SK-N-SH treated with all-trans-retinoic acid at 6 μM for 48 hours (cell line): ENCODE results near the gene LCN6.

Experiments
- ATAC-seq: fragments of 200-7000 bp; cut with Tn5 transposase; 3 replicates; pipeline ENCODE4 v1.9.1; 2020; ENCODE audit warnings: mild to moderate bottlenecking, moderate library complexity
- ARNTL ChIP-seq: fragments of 450-650 bp; formaldehyde crosslinking; IDR thresholded peaks from 2 replicates; pipeline ENCODE4 v1.5.0; 2020; ENCODE audit warnings: low read depth, mild to moderate bottlenecking, moderate library complexity, borderline replicate concordance
- BACH2 ChIP-seq: fragments of 250-450 bp; sonication (Bioruptor Pico); IDR thresholded peaks from 2 replicates; pipeline ENCODE4 v1.9.0; 2021; ENCODE audit warnings: mild to moderate bottlenecking, borderline replicate concordance
- CSDC2 ChIP-seq: fragments of 250-450 bp; sonication (Bioruptor Pico); IDR thresholded peaks from 2 replicates; pipeline ENCODE4 v1.5.0; 2020; ENCODE audit warnings: mild to moderate bottlenecking, moderate library complexity
- ESRRG ChIP-seq: fragments of 250-450 bp; sonication (Bioruptor Pico); IDR thresholded peaks from 2 replicates; pipeline ENCODE4 v1.6.1; 2021; ENCODE audit warnings: mild to moderate bottlenecking
- GLIS3 ChIP-seq: fragments of 250-450 bp; sonication (Bioruptor Pico); IDR thresholded peaks from 2 replicates; pipeline ENCODE4 v1.5.0; 2020; ENCODE audit warnings: mild to moderate bottlenecking, moderate library complexity
- ISL1 ChIP-seq: fragments of 250-450 bp; sonication (Bioruptor Pico); IDR thresholded peaks from 2 replicates; pipeline ENCODE4 v2.1.2; 2022; ENCODE audit warnings: mild to moderate bottlenecking, moderate library complexity
- OSR1 ChIP-seq: fragments of 250-450 bp; sonication (Bioruptor Pico); IDR thresholded peaks from 2 replicates; pipeline ENCODE4 v1.8.0; 2022; ENCODE audit warnings: moderate library complexity, mild to moderate bottlenecking, inconsistent platforms
- PPARA ChIP-seq: fragments of 250-450 bp; sonication (Bioruptor Pico); IDR thresholded peaks from 2 replicates; pipeline ENCODE4 v1.5.0; 2020; ENCODE audit warnings: mild to moderate bottlenecking, borderline replicate concordance
- RARB ChIP-seq: fragments of 250-450 bp; sonication (Bioruptor Pico); IDR thresholded peaks from 2 replicates; pipeline ENCODE4 v1.8.0; 2021; ENCODE audit warnings: mild to moderate bottlenecking, moderate library complexity
- SNAI2 ChIP-seq: fragments of 250-450 bp; sonication (Bioruptor Pico); IDR thresholded peaks from 2 replicates; pipeline ENCODE4 v1.5.0; 2020; ENCODE audit warnings: mild to moderate bottlenecking, moderate library complexity
- TOX ChIP-seq: fragments of 250-450 bp; sonication (Bioruptor Pico); IDR thresholded peaks from 2 replicates; pipeline ENCODE4 v1.8.0; 2021; ENCODE audit warnings: mild to moderate bottlenecking, moderate library complexity, borderline replicate concordance
- ZC3H10 ChIP-seq: fragments of 250-450 bp; sonication (Bioruptor Pico); IDR thresholded peaks from 2 replicates; pipeline ENCODE4 v1.5.1; 2021; ENCODE audit warnings: mild to moderate bottlenecking, moderate library complexity
- ZFP3 ChIP-seq: fragments of 250-450 bp; sonication (Bioruptor Pico); IDR thresholded peaks from 2 replicates; pipeline ENCODE4 v1.5.0; 2020; ENCODE audit warnings: mild to moderate bottlenecking, moderate library complexity
- ZFP30 ChIP-seq: fragments of 450-650 bp; formaldehyde crosslinking; IDR thresholded peaks from 2 replicates; pipeline ENCODE4 v1.5.0; 2022; ENCODE audit warnings: mild to moderate bottlenecking, moderate library complexity
- ZNF565 ChIP-seq: fragments of 450-650 bp; formaldehyde crosslinking; conservative IDR thresholded peaks from 2 replicates; pipeline ENCODE4 v1.5.0; 2020; ENCODE audit warnings: low read depth, mild to moderate bottlenecking, moderate library complexity
- ZNF70 ChIP-seq: fragments of 450-650 bp; formaldehyde crosslinking; IDR thresholded peaks from 2 replicates; pipeline ENCODE4 v1.5.0; 2020; ENCODE audit warnings: mild to moderate bottlenecking, moderate library complexity
- ZNF8 ChIP-seq: fragments of 450-650 bp; formaldehyde crosslinking; IDR thresholded peaks from 2 replicates; pipeline ENCODE4 v1.5.0; 2020; ENCODE audit warnings: mild to moderate bottlenecking, moderate library complexity
- TF ChIP-seq, protein P1 (sequence below): fragments of 250-450 bp; sonication (Bioruptor Pico); IDR thresholded peaks from 2 replicates; pipeline ENCODE4 v1.5.1; 2020; ENCODE audit warnings: low read depth, mild to moderate bottlenecking, moderate library complexity
- TF ChIP-seq, protein P2 (sequence below): fragments of 250-450 bp; sonication (Bioruptor Pico); IDR thresholded peaks from 2 replicates; pipeline ENCODE4 v1.5.1; 2021; ENCODE audit warnings: mild to moderate bottlenecking, moderate library complexity
- TF ChIP-seq, protein P3 (sequence below): fragments of 250-450 bp; sonication (Bioruptor Pico); IDR thresholded peaks from 2 replicates; pipeline ENCODE4 v1.8.0; 2021; ENCODE audit warnings: low read depth, mild to moderate bottlenecking, moderate library complexity, borderline replicate concordance
- TF ChIP-seq, protein P4 (sequence below): fragments of 250-450 bp; sonication (Bioruptor Pico); IDR thresholded peaks from 2 replicates; pipeline ENCODE4 v1.8.0; 2020; ENCODE audit warnings: mild to moderate bottlenecking, moderate library complexity, borderline replicate concordance
- TF ChIP-seq, protein P5 (sequence below): fragments of 250-450 bp; sonication (Bioruptor Pico); IDR thresholded peaks from 2 replicates; pipeline ENCODE4 v1.5.0; 2020; ENCODE audit warnings: mild to moderate bottlenecking, moderate library complexity

Gene LCN6

DNA sequence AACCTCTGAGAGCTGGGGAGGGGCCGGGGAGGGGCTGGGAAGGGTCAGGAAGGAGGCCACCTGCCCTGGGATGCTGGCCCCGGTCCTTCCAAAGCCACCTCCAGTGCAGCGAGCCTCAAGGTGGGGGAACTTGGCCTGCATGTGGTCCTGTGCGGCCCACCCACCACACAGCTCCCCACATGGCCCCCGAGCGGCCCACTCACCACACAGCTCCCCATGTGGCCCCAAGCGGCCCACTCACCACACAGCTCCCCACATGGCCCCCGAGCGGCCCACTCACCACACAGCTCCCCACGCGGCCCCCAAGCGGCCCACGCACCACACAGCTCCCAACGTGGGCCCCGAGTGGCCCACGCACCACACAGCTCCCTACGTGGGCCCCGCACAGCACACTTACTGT is 3.6 kb downstream of the LCN6 start:
- ATAC-seq: no peak
- TF ChIP-seq, protein P1, sequence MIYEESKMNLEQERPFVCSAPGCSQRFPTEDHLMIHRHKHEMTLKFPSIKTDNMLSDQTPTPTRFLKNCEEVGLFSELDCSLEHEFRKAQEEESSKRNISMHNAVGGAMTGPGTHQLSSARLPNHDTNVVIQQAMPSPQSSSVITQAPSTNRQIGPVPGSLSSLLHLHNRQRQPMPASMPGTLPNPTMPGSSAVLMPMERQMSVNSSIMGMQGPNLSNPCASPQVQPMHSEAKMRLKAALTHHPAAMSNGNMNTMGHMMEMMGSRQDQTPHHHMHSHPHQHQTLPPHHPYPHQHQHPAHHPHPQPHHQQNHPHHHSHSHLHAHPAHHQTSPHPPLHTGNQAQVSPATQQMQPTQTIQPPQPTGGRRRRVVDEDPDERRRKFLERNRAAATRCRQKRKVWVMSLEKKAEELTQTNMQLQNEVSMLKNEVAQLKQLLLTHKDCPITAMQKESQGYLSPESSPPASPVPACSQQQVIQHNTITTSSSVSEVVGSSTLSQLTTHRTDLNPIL (CRISPR knock-in tag): no peak
- TF ChIP-seq, protein P2, sequence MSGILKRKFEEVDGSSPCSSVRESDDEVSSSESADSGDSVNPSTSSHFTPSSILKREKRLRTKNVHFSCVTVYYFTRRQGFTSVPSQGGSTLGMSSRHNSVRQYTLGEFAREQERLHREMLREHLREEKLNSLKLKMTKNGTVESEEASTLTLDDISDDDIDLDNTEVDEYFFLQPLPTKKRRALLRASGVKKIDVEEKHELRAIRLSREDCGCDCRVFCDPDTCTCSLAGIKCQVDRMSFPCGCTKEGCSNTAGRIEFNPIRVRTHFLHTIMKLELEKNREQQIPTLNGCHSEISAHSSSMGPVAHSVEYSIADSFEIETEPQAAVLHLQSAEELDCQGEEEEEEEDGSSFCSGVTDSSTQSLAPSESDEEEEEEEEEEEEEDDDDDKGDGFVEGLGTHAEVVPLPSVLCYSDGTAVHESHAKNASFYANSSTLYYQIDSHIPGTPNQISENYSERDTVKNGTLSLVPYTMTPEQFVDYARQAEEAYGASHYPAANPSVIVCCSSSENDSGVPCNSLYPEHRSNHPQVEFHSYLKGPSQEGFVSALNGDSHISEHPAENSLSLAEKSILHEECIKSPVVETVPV (CRISPR knock-in tag): no peak
- TF ChIP-seq, protein P3, sequence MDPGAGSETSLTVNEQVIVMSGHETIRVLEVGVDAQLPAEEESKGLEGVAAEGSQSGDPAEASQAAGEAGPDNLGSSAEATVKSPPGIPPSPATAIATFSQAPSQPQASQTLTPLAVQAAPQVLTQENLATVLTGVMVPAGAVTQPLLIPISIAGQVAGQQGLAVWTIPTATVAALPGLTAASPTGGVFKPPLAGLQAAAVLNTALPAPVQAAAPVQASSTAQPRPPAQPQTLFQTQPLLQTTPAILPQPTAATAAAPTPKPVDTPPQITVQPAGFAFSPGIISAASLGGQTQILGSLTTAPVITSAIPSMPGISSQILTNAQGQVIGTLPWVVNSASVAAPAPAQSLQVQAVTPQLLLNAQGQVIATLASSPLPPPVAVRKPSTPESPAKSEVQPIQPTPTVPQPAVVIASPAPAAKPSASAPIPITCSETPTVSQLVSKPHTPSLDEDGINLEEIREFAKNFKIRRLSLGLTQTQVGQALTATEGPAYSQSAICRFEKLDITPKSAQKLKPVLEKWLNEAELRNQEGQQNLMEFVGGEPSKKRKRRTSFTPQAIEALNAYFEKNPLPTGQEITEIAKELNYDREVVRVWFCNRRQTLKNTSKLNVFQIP (CRISPR knock-in tag): no peak
- TF ChIP-seq ZFP30 (CRISPR knock-in tag): no peak
- TF ChIP-seq, protein P4, sequence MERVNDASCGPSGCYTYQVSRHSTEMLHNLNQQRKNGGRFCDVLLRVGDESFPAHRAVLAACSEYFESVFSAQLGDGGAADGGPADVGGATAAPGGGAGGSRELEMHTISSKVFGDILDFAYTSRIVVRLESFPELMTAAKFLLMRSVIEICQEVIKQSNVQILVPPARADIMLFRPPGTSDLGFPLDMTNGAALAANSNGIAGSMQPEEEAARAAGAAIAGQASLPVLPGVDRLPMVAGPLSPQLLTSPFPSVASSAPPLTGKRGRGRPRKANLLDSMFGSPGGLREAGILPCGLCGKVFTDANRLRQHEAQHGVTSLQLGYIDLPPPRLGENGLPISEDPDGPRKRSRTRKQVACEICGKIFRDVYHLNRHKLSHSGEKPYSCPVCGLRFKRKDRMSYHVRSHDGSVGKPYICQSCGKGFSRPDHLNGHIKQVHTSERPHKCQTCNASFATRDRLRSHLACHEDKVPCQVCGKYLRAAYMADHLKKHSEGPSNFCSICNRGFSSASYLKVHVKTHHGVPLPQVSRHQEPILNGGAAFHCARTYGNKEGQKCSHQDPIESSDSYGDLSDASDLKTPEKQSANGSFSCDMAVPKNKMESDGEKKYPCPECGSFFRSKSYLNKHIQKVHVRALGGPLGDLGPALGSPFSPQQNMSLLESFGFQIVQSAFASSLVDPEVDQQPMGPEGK (CRISPR knock-in tag): no peak
- TF ChIP-seq OSR1 (CRISPR knock-in tag): no peak
- no peak for TF ChIP-seq TOX
- TF ChIP-seq CSDC2 (CRISPR knock-in tag): no peak
- no peak for TF ChIP-seq SNAI2 (CRISPR knock-in tag)
- TF ChIP-seq RARB (CRISPR knock-in tag): no peak
- no peak for TF ChIP-seq ISL1
- TF ChIP-seq PPARA (CRISPR knock-in tag): no peak
- no peak for TF ChIP-seq GLIS3 (CRISPR knock-in tag)
- no peak for TF ChIP-seq ZNF8 (CRISPR knock-in tag)

DNA sequence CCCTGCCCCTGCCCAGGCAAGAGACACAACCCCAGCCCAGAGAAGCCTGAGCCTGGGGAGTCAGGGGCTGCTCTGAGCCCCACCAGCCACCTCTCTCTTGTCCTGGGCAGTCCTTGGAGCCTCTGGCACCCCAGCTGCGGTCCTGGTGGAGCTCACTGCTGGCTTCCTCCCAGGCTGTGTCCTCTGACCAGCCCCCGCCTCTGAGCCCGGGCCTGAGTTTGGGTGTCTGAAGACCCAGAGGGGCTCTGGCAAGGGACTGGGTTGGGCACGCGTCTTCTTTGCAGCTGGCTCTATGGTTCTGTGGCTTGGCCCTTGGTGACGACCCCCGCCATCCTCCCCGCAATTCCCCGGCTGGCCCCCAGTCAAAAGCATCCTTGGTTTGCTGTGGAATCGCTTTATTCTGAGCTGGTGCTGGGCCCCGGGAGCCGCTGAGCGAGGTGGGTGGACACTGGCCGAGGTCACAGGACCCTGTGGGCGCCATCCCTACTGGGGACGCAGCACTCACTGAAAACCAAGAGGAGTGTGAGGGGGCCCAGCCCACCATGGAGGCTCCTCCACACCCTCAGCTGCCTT is 4.6 kb downstream of the LCN6 start:
- TF ChIP-seq ZNF565 (CRISPR knock-in tag) (no peak), ARNTL (no peak), ZC3H10 (CRISPR knock-in tag) (no peak), ESRRG (no peak), RARB (CRISPR knock-in tag) (no peak), GLIS3 (CRISPR knock-in tag) (no peak), PPARA (CRISPR knock-in tag) (no peak), ZNF8 (CRISPR knock-in tag) (no peak), ISL1 (no peak), CSDC2 (CRISPR knock-in tag) (no peak), ZFP3 (CRISPR knock-in tag) (no peak), ZFP30 (CRISPR knock-in tag) (no peak), BACH2 (CRISPR knock-in tag) (no peak), TOX (no peak), ZNF70 (CRISPR knock-in tag) (no peak), OSR1 (CRISPR knock-in tag) (no peak)
- TF ChIP-seq, protein P5, sequence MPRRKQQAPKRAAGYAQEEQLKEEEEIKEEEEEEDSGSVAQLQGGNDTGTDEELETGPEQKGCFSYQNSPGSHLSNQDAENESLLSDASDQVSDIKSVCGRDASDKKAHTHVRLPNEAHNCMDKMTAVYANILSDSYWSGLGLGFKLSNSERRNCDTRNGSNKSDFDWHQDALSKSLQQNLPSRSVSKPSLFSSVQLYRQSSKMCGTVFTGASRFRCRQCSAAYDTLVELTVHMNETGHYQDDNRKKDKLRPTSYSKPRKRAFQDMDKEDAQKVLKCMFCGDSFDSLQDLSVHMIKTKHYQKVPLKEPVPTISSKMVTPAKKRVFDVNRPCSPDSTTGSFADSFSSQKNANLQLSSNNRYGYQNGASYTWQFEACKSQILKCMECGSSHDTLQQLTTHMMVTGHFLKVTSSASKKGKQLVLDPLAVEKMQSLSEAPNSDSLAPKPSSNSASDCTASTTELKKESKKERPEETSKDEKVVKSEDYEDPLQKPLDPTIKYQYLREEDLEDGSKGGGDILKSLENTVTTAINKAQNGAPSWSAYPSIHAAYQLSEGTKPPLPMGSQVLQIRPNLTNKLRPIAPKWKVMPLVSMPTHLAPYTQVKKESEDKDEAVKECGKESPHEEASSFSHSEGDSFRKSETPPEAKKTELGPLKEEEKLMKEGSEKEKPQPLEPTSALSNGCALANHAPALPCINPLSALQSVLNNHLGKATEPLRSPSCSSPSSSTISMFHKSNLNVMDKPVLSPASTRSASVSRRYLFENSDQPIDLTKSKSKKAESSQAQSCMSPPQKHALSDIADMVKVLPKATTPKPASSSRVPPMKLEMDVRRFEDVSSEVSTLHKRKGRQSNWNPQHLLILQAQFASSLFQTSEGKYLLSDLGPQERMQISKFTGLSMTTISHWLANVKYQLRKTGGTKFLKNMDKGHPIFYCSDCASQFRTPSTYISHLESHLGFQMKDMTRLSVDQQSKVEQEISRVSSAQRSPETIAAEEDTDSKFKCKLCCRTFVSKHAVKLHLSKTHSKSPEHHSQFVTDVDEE (CRISPR knock-in tag): no peak
- TF ChIP-seq, protein P4 (CRISPR knock-in tag): no peak
- TF ChIP-seq, protein P1 (CRISPR knock-in tag): no peak
- TF ChIP-seq, protein P3 (CRISPR knock-in tag): no peak
- TF ChIP-seq, all 23 proteins: peak for 0
- ATAC-seq: no peak
